SIG-M5 (cell line): Measurements from ENCODE around the gene ADGRV1.
"Not testable (repeated sequence)": the region's sequence is repeated elsewhere in the genome, so short reads cannot be mapped to it uniquely, and the experiment has no call there.

Experiments used
- DNase-seq: peaks from one replicate; lab custom pipeline; 2025; lab: John Stamatoyannopoulos, UW

ADGRV1 gene

DNA sequence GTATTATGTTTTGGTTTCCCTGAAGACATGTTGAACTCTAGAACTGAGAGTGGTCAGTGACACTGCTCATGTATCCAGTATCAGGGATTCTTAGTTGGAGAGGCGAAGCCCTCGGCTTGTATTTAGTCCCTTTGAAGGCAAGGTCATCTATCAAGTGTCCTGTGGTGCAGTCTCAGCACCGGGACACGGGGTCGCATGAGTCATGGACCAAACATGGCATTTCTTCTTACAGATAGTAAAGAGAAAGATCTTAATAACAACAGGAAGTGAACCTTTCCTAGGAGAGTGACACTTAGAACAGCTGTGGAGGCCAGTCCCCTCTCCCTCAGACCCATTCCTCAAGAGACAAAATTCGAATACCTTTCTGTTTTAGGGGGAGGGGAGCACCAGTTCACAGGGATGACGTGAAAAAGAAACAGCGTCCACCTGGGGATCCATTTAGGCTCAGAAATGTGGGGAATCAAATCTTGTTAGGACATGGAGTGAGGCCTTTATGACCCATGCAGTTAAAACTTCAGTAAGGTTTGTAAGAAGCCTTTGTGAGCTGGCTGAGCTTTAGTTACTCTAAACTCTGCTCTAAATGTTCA is 86.5 kb downstream of the ADGRV1 start:
- DNase-seq, result no peak

DNA sequence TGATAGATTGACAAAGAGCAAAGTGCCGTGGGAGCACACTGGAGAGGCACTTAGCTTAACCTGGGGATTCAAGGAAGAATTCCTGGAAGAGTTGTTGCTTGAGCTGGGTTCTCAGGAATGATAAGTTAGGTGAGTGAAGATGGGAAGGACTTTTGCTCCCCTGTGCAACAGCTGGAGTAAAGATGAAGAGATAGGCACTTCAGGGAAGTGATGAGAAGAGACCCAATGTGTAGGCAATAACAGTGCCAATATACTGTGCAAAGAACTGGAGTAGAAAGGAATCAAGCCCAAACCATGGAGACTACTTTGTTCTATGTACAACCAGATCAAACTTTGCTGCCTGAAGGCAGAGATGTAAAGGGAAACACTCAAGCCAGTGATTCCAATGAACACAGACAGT is 92.2 kb downstream of the ADGRV1 start:
- no peak for DNase-seq

DNA sequence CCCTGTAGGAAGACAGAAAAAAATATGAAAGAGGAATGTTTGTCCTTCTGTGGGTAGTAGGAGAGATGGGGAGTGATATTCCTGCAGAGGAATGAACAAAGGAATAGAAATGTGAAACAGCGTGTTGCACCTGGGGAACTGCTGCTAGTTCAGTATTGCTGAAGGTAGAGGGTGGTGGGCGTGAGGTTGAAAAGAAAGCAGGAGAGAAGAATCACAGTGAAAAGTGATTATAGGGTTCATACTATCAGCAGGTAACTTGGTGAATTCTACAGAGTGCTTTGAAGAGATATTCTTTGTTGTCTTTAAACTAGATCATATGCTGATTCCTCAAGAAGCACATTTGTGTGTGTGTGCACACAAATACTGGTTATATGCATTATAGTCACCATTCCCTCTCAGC is 95.6 kb downstream of the ADGRV1 start:
- no peak for DNase-seq

DNA sequence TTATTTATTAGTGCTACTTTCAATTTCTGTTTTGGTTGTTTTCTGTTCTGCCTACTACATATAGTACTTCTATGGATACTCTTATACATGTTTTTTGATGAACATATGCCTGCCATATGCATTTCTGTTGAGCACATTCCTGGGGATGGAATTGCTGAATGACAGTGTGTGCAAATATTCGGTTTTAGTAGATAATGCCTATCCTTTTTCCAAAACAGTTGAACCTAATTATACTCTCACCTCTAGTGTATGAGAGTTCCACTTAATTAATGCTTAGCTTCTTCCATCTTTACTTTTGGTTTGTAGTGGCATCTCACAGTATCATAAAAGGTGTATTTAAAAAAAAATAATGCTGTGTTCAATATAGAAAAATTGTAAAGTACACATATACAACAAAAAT is 96.8 kb downstream of the ADGRV1 start:
- no peak for DNase-seq

DNA sequence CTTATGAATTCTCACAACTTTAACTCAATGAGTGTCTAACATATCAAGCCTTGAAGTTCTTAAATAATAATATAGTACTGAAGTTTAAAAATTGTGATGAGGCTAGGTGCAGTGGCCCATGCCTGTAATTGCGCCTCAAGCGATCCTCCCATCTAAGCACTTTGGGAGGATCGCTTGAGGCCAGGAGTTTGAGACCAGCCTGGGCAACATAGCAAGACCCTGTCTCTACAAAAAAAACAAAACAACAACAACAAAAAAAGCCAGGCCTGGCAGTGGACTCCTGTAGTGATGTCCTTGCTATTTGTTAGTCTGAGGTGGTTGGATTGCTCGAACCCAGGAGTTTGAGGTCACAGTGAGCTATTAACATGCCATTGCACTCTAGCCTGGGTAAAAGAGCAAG is 98.4 kb downstream of the ADGRV1 start:
- no peak for DNase-seq

DNA sequence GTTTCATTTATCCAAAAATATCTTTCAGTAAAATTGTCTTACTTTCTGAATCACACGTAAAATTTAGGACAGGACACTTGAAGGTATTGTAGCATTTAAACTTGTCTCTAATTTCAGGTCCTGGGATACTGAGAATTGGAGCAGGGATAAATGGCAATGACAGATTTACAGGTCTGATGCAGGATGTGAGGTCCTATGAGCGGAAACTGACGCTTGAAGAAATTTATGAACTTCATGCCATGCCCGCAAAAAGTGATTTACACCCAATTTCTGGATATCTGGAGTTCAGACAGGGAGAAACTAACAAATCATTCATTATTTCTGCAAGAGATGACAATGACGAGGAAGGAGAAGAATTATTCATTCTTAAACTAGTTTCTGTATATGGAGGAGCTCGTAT is 99.2 kb downstream of the ADGRV1 start:
- DNase-seq, result no peak

DNA sequence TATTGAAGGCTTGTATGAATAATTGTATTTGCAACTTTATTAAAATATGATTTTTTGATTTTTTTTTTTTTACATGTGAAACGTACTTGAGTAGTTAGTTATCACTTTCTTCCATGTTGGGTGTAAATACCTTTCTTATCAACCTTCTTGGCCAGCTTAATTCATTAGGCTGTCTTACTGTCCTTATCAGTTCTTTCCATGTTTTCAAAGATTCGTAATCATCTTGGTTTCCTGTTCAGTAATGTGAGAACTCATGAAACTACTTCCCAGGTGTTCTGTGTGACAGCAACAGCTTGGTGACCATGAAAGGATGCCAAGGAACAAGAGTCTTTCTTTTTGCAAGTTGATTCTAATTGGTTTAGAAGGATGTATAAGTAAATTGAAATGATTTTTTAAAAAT is 100.0 kb downstream of the ADGRV1 start:
- DNase-seq, result no peak

DNA sequence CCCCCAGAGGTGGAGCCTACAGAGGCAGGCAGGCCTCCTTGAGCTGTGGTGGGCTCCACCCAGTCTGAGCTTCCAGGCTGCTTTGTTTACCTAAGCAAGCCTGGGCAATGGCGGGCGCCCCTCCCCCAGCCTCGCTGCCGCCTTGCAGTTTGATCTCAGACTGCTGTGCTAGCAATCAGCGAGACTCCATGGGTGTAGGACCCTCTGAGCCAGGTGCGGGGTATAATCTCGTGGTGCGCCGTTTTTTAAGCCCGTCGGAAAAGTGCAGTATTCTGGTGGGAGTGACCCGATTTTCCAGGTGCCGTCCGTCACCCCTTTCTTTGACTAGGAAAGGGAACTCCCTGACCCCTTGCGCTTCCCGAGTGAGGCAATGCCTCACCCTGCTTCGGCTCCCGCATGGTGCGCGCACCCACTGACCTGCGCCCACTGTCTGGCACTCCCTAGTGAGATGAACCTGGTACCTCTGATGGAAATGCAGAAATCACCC is 109.5 kb downstream of the ADGRV1 start:
- not testable (repeated sequence) for DNase-seq

DNA sequence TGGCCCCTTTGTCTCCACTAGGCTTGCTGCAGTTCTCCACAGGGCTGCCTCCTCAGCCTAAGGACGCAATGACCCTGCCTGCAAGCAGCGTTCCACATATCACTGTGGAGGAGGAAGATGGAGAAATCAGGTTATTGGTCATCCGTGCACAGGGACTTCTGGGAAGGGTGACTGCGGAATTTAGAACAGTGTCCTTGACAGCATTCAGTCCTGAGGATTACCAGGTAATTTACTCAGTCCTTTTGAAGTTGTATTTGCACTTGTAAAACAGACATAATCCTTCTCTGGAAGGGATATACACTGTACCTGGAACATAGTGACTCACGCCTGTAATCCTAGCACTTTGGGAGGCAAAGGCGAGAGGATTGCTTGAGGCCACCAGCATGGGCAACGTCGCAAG is 116.6 kb downstream of the ADGRV1 start:
- no peak for DNase-seq

DNA sequence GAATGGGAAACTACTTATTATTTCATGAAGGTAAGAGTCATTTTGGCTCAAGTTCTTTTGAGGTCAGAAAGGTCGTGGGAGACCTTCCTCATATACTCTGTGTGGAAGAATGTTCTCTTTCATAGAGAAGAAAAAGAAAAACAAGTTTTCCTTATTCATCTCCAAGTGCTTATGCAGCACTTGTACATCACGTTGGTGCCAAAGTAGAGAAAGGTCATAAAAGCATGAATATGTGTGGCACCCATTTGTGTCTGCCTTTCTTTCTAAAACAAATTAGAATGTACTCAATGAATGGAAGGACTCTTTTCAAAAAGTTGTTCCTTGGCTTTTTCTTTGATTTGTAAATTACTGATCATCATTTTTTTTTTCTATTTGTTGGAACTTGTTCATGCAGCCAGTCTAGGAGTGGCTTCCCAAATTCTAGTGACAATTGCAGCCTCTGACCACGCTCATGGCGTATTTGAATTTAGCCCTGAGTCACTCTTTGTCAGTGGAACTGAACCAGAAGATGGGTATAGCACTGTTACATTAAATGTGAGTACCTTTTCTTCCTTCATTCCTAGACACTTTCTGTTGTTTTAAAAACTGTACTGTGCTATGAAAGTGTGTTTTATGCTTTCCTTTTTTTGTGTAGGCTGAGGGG is 122.4 kb downstream of the ADGRV1 start:
- no peak for DNase-seq

DNA sequence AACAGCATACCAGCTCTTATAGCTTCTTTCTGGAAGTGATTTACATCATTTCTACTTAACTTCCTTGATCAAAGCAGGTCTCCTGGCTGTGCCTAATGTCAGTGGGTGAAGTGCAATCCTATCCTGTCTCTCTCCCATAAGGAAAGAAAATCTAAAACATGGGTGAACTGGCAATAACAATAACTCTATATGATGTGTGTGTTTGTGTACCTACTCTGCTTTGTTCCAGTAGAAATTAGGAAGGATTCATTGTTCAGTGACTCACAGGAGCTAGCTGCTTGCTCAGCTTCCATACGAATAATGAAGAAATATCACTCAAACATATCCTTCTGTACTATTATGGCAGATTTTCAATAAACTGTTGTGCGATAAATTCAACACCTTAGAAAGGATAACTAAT is 123.7 kb downstream of the ADGRV1 start:
- DNase-seq, result no peak

DNA sequence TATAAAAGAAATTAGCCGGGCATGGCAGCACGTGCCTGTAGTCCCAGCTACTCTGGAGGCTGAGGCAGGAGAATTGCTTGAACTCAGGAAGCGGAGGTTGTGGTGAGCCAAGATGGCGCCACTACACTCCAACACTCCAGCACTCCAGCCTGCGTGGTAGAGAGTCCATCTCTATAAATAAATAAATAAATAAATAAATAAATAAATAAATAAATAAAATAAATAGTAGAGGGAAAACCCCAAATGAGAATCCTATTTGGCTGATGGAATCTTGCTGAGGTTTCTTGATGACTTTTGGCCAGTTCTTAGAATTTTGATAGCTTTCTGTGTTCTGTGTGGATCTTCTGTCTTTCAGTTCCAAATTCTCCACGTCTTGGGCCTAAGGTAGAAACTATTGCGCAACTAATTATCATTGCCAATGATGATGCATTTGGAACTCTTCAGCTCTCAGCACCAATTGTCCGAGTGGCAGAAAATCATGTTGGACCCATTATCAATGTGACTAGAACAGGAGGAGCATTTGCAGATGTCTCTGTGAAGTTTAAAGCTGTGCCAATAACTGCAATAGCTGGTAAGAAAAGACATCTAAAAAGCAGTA is 126.9 kb downstream of the ADGRV1 start:
- no peak for DNase-seq

DNA sequence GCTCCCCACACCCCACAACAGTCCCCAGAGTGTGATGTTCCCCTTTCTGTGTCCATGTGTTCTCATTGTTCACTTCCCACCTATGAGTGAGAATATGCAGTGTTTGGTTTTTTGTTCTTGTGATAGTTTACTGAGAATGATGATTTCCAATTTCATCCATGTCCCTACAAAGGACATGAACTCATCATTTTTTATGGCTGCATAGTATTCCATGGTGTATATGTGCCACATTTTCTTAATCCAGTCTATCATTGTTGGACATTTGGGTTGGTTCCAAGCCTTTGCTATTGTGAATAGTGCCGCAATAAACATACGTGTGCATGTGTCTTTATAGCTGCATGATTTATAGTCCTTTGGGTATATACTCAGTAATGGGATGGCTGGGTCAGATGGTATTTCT is 127.8 kb downstream of the ADGRV1 start:
- not testable (repeated sequence) for DNase-seq

DNA sequence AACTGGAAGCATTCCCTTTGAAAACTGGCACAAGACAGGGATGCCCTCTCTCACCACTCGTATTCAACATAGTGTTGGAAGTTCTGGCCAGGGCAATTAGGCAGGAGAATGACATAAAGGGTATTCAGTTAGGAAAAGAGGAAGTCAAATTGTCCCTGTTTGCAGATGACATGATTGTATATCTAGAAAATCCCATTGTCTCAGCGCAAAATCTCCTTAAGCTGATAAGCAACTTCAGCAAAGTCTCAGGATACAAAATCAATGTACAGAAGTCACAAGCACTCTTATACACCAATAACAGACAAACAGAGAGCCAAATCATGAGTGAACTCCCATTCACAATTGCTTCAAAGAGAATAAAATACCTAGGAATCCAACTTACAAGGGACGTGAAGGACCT is 128.9 kb downstream of the ADGRV1 start:
- DNase-seq, result not testable (repeated sequence)

DNA sequence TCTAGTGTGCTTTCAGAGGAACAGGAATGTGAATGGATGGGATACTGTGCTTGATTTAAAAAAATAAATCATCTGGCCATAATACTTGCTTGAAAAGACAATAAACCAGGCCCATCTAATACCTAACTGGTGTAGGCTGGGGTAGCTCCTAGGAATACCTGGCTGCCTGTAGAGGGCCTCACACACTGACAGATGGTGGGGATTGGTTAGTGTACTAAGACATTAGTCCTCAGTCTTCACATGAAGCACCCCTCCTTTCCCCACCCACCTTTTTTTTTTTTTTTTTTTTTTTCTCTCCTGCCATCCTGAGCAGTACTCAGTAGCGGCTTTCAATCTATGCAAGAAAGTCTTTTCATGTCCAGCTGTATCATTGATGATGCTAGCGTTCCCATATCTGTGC is 130.5 kb downstream of the ADGRV1 start:
- DNase-seq, result no peak

DNA sequence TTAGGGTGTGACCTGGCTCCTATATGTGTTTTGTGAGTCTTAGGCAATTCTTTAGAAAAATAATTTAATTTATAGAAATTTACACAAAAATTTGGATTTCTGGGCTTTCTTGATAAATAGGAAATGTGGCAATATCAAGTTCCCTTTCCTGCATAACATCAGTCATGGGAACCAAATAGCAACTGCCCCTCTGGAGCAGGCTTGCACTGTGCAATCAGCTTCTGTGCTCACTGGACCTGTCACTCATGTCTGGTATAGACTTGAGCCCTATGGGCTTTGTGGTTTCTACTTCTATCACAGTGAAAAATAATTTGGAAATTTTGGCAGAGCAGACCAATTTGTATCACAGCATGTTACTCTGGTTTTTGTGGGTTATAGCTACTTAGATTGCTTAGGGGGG is 131.7 kb downstream of the ADGRV1 start:
- no peak for DNase-seq

DNA sequence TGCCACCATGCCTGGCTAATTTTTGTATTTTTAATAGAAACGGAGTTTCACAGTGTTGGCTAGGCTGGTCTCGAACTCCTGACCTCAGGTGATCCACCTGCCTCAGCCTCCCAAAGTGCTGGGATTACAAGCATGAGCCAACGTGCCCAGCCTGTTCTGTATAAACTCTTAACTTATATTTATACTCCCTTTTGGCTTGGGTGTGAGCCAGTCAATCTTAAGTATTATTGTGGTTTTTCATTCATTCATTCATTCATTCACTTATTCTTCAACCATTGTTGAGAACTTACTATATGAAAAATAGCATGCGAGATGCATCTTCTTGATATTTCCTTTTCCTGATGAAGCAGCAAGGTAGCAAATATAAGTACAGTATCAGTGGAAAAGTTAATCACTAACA is 132.9 kb downstream of the ADGRV1 start:
- DNase-seq, result no peak

DNA sequence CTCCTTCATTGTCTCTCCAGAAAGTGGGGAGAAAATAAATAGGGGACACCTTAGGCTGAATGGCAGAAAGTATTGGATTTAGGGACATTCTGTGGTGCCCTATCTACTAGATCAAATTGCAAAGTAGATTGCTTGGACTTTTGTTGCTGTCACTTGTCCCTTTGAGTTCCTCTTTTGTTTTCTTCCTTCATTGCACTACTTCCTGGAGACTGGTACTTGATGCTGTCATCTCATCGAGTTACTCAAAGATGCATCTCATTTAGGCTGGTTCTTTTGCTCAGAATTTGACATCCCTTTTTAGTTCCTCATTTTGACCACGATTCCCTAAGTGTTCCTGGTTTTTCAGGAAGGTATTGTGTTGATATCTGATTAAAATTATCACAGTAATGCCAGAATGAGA is 137.6 kb downstream of the ADGRV1 start:
- DNase-seq, result no peak

DNA sequence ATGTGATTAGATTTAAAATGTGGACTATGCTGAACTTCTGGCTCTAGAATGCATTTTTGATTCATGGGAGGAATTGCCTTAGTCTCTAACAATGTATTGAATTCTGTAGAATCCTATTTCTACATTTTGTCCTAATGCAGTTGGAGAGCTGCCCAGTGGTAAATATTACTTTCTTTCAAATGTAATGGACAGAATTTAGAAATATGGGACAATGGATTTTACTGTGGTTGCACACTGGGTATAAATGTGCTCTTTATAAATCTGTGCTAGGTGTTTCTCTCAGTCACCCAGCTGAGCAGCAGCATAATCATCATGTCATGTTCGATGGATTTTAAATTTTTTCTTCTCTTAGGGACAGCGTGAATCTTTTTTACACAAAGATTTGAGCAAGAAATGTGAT is 141.7 kb downstream of the ADGRV1 start:
- no peak for DNase-seq

DNA sequence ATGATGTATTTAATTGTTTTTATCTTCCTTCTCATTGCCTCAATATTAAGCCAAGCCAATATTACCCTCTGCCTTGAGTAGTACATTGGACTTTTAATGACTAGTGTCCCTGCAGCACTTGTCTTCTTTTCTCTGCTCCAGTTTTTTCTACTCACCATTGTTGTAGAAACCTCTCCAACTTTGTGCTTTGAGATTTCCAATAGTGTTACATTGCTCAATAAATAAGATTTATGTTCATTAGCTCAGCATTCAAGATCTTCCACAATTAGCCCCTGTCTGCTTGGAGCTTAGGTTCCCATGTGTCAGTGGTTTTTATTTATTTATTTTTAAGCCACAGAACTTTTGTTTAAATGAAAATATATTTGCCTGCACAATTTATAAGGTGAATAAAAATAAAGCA is 145.3 kb downstream of the ADGRV1 start:
- no peak for DNase-seq

DNA sequence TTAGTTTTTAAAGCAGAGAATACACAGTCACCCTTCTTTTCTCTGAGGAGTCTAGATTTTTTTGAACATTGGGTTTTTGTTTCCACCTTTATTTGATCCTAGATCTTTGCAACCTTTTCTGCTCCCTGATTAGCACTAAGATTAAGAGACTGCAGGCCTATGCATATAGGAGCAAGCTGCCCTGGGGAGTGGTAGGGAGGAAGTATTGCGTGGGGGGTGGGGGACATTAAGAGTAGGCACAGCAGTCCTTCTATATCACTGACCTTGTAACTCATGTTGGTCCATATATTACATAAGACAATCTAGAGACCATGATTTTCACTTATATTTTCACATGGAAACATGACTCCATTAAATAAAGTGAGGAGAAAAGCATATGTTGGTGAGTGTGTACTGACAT is 149.1 kb downstream of the ADGRV1 start:
- DNase-seq, result no peak

DNA sequence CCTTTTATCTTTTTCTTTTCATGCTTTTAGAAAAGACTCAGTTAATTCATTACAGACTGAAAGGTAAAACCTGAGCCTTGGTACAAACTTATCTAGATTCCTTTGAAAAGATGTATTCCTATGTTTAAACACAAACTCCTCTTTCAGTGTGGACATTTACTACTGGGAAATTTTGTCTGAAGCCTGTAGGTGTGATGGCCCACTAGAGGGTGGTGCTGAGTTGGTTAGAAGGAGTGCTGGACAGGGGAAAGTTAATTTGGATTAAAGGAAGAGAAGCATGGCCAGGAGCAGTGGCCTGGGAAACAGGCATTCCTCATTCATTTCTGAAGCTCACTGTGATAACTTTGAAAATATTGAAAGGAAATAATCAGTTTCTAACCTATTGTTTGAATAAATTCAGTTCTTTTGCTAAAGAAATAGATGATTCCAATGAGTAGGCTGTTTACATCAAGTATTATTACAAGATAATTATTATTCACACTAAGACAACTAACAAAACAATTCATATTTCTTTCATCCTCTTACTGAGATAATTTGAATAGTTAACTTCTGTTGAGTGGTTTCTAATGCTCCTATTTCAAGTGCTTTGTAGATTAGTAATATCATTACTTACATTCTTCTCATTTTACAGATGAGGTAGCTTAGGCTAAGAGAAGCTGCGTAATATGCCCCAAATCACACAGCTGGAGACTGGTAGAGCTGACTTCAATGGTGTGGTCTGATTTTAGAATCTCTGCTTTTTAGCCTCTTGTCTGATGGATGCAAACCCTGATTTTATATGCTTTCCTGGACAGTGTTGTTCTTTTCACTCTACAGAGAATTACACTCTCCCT is 150.9 kb downstream of the ADGRV1 start:
- DNase-seq, result no peak

DNA sequence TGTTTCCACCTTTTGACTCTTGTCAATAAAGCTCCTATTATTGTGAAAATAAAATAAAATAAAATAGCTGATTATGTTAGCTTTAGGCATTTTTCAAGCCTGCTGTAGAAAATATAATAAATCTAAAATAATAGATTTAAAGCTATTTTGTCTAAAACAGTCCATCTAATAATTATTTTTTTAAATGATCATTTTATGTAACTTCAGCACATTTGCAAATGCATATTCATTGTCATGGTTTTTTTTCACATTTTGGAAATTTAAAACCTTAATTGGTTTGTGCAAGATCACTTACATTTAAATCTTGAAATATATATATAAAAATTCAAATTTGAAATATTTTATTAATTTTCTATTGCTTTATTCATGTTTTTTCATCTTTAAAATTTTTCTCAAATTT is 159.8 kb downstream of the ADGRV1 start:
- no peak for DNase-seq
